Fibroblast of pulmonary artery (primary cell): ENCODE results near the gene LRRC8E.
"Not testable (repeated sequence)": the region's sequence is repeated elsewhere in the genome, so short reads cannot be mapped to it uniquely, and the experiment has no call there.

Experiments
- DNase-seq: peaks from one replicate; pipeline ENCODE4 v3.0.0-alpha.2; 2010; ENCODE audit warnings: low read depth
- H3K4me3 ChIP-seq: replicated peaks from 2 replicates; pipeline ENCODE4 v1.5.1; 2011; ENCODE audit warnings: low read depth, mild to moderate bottlenecking, control low read depth, low read length, moderate library complexity
- TF ChIP-seq, protein P1 (sequence below): IDR thresholded peaks from 2 replicates; pipeline ENCODE4 v1.5.1; 2011; ENCODE audit warnings: mild to moderate bottlenecking, control low read depth, low read length, inconsistent platforms; ENCODE audit errors: missing control alignments

Gene LRRC8E

GRCh38 chr19:7855426-7856108, 32.7 kb upstream of the LRRC8E start:
- no peak for DNase-seq
- TF ChIP-seq, protein P1, sequence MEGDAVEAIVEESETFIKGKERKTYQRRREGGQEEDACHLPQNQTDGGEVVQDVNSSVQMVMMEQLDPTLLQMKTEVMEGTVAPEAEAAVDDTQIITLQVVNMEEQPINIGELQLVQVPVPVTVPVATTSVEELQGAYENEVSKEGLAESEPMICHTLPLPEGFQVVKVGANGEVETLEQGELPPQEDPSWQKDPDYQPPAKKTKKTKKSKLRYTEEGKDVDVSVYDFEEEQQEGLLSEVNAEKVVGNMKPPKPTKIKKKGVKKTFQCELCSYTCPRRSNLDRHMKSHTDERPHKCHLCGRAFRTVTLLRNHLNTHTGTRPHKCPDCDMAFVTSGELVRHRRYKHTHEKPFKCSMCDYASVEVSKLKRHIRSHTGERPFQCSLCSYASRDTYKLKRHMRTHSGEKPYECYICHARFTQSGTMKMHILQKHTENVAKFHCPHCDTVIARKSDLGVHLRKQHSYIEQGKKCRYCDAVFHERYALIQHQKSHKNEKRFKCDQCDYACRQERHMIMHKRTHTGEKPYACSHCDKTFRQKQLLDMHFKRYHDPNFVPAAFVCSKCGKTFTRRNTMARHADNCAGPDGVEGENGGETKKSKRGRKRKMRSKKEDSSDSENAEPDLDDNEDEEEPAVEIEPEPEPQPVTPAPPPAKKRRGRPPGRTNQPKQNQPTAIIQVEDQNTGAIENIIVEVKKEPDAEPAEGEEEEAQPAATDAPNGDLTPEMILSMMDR = no peak
- H3K4me3 ChIP-seq = no peak overlapping the region

DNA sequence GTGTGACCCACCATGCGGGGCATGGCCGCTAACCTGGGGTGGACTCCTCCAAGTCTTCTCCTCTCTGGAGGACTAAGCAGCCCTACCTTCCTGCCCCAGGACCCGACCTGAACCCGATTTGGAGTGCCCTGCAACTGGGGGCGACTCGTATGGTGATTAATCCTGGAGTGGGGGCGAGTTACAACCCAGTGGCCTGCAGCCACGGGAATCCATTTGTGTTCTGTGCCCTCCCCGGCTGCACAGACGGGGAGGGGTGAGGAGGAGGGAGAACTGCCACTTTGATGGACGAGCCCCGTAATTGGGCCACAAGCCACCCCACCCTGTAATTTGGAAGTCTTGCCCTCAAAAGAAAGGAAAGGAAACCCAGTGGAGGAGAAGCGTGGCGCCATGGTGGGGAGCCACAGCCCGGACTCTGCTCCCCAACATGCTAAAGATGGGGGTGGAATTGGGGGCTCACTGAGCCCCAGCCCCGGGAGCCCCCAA, 32.2 kb upstream of the LRRC8E start:
- H3K4me3 ChIP-seq = no peak overlapping the region
- TF ChIP-seq, protein P1 = no peak
- no peak for DNase-seq

GRCh38 chr19:7856679-7857663, 31.3 kb upstream of the LRRC8E start:
- TF ChIP-seq, protein P1 = no peak
- no peak for DNase-seq
- H3K4me3 ChIP-seq = no peak overlapping the region

DNA sequence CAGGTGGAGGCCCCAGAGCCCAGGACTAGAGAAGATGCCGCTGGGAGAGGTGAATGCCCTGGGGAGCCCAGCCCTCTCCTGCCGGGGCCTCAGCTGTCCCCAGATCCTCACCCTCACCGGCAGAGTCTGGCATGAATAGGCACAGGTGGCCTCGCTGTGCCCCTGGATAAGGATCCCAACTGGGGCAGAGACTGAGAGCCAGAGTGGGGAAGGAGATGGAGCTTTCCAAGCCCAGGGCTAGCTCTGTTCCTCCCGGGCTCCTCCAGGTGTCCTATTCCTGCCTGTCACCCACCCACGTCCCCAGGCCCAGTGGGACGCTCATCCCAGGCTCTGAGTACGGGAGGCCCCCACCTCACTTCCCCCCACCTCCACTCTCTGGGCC, 30.6 kb upstream of the LRRC8E start:
- TF ChIP-seq, protein P1 = no peak
- H3K4me3 ChIP-seq = no peak overlapping the region
- no peak for DNase-seq

DNA sequence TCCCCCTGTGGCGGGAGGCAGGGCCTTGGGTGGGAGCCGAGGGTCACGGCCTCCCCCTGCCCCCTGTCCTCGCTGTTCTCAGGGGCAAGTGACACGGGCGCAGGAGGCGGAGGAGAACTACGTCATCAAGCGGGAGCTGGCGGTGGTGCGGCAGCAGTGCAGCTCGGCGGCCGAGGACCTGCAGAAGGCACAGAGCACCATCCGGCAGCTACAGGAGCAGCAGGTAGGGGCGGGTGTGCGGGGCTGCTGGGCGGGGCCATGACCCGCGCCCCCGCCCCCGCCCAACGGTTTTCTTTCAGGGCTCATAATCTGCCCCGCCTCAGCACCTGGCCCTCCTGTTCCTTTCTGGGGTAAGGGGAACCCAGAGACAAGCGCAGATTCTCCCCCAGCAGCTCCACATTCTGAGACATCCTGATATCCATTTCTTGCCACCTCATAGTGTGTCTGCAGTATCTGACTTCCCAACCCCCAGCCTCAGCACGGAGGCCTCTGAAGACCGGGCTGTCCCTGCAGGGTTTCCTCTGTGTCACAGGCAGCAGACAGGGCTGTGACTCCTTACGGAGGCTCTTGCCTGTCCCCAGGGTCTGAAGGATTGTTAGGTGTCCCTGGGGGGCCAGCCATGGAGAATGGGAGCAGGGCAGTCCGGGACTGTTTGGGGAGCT, 30.1 kb upstream of the LRRC8E start:
- TF ChIP-seq, protein P1 = no peak
- DNase-seq = no peak
- H3K4me3 ChIP-seq = no peak overlapping the region

GRCh38 chr19:7859087-7859486, 29.2 kb upstream of the LRRC8E start:
- H3K4me3 ChIP-seq, DNase-seq: not testable (repeated sequence)
